Hematopoietic multipotent progenitor cell treated with erythropoietin and hydrocortisone succinate and interleukin-3 and kit ligand, for 6 days (in vitro differentiated cells): Measurements from ENCODE around the gene CNTNAP2.
A peak's percentile ranks its signal among the peaks of the same experiment; 100 is the strongest.

ENCODE experiments used
- DNase-seq: peaks from one replicate; pipeline ENCODE4 v3.0.0-alpha.2; 2015

The CNTNAP2 gene

GRCh38 chr7:147904219-147904576 is 1787.6 kb downstream of the CNTNAP2 start:
- no peak for DNase-seq

DNA sequence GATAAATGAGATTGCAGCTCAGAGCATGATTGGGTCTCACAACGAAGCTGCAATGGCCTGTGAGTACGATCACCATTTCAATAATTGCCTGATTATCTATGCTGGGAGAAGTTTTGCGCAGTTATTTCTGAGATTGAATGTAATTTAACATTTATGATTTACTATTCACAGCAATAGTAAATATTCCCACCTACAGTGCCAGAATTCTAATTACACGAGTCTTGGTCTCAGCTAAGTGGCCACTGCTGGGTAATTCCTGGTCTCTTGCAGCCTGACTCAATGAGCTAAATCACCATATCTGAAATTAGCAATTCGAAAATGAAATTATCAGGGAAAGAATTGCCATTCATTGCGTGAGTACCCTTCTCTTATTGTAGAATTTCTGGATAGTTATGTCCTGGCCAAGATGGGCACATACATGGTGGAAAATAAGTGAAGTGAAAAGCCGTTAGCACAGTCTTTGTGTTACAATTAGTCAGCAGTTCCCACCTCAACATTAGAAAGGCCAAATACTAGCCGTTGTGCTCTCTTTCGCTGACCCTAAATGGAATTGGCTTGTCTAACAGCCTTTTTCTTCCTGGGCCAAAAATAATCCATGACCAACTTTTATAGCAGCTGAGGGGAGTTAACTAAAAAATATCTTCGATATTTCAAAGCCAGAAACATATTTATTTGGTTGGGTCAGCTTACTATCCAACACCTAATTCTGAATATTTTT is 1793.0 kb downstream of the CNTNAP2 start:
- DNase-seq: no peak

DNA sequence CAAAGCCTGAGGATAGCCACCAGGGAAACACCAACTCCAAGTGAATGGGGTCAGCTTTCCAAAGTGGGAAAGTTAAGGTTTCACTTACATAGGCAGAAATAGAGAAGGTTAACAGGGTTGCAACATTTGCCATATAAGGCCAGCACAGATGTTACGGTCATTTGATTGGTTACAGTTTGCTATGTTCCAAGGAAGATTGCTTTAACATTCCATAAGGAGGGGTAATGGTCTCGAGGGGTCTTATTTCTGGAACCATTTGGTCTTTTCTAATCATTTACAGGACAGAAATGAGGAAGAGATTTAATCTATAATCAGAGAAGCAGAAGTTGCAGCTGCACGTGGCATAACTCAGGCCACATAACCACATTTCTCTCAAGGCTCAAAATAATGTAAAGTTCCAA is 1794.6 kb downstream of the CNTNAP2 start:
- DNase-seq: peak; percentile 53

DNA sequence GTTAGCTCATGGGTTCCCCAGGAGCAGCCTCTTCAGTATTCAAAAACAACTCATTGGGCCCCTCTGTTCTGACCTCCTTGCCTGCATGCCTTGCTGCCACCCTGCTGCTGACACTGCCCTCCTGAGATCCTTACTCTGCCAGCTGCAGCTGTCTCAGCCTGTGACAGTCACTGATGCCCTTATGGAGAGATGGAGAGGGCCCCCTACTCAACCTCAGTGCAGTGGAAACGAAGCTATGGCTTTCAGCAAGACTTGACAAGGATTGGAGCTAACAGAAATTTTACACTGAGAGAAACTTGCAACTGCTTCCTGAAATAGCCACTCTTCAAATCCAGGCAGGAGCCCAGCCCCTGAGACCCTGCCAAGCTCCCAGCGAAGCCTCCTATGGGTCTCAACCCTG is 1795.7 kb downstream of the CNTNAP2 start:
- no peak for DNase-seq

DNA sequence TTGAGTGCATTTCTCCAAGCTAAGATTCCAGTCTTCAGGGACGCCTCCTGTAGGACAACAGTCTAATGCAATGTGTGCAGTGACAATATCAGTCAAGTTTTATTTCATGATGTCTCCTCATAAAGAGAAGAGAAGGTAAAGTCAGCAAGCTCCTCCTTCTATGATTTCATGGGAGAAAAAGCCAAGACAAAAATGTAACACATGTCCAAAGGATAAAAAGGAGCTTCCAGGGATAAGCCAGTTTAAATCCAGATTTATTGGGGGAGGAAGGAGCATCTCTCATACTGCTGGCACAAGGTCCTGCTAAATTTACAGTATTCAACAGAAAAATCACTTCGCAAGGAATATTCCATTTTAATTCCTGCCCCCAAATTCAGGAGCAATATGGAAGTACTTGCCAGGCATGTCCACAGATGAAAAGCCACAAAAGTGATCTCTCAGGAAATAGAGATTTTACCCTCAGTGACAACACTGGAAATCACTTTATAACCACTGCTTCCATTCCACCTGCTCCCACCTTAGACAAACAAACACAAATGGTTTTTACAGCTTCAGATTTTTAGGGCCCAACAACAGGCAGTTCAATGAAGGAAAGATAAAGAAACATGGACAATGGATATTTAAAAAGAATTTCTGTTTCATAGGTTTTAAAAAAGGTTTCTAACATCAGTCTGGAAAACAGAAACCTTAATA is 1796.5 kb downstream of the CNTNAP2 start:
- no peak for DNase-seq

GRCh38 chr7:147915781-147916180 is 1799.2 kb downstream of the CNTNAP2 start:
- DNase-seq: no peak

DNA sequence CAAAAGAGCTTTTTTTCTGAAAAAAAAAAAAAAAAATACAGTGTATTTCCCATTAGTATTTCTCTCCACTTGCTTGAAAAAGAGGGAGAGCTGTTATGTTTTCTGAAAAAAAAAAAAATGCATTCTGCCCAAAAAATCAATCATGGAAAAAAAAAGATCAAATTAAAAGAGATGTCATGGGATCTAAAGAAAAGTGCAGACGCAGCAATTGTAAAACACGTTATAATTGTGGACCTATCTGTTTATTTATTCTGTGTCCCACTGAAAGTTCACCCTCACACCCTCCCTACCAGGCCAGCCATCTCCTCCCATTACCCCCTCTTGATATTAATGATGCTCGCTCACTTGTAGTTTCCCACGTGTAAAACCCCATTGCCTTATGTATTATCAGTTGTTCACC is 1800.0 kb downstream of the CNTNAP2 start:
- DNase-seq: no peak

DNA sequence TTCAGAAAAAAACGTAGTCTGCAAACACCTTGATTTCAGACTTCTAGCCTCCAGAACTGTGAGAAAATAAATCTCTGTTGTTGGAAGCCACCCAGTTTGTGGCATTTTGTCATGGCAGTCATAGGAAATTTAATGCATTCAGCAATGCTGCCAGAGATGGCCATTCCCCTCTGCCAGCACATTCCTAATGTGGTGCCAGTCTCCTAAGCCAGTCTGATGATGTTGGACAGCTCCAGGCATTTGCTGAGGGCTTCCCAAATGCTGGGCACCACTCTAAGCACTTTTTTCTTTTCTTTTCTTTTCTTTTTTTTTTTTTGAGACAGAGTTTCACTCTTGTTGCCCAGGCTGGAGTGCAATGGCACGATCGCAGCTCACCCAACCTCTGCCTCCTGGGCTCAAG is 1807.2 kb downstream of the CNTNAP2 start:
- no peak for DNase-seq

GRCh38 chr7:147937428-147937827 is 1820.8 kb downstream of the CNTNAP2 start:
- DNase-seq: no peak

- no peak for DNase-seq
These were observed 1824.8 kb downstream of the CNTNAP2 start for GRCh38 chr7:147941381-147941780.

GRCh38 chr7:147944321-147944720 is 1827.7 kb downstream of the CNTNAP2 start:
- DNase-seq: no peak

GRCh38 chr7:147952918-147953317 is 1836.3 kb downstream of the CNTNAP2 start:
- no peak for DNase-seq

DNA sequence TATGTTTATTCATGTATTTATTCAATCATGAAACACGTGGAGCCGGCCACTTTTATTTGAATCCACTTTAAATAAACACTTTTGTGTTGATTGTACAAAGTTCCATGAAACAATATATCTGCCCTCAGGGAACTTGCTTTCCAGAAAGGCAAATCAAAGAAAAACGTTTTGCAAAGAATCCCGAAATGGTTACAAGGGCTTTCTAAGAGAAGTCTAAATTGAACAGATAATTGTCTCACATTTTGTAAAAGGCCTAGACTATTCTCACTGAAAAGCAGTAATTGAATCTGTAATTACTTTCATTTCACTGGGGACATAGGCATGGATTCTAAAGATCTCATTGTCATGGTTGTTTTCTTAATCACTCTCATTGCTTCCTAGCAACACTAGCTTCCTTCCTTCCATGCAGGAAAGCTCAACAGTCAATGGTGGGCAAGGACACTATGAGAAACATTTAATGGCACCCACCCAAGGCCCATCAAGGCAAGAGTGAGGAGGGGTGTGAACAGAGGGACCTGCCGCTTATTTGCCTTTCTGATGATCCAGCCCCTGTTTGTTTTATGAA is 1851.5 kb downstream of the CNTNAP2 start:
- no peak for DNase-seq

- DNase-seq: no peak
These were observed 1855.1 kb downstream of the CNTNAP2 start for GRCh38 chr7:147971606-147972110.

GRCh38 chr7:147978201-147978600 is 1861.6 kb downstream of the CNTNAP2 start:
- no peak for DNase-seq

DNA sequence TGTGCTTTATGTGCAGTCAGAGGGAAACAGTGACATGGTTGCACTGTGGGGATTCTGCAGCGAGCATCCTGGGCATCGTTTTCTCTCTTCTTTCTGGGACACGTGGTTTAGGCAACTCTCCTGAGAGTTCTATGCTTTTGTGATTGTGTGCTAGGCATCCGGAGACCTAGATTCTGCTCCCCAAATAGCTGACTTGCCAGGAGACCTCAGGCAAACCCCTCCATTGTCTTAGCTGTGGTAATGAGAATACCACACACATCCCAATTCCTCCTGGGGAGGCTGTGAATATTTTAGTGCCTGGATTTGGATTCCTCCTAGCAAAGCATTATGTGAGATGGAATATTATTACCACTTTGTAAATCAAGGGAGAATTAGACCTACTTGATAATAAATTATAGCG is 1862.0 kb downstream of the CNTNAP2 start:
- DNase-seq: no peak

GRCh38 chr7:147980826-147981813 is 1864.5 kb downstream of the CNTNAP2 start:
- no peak for DNase-seq

DNA sequence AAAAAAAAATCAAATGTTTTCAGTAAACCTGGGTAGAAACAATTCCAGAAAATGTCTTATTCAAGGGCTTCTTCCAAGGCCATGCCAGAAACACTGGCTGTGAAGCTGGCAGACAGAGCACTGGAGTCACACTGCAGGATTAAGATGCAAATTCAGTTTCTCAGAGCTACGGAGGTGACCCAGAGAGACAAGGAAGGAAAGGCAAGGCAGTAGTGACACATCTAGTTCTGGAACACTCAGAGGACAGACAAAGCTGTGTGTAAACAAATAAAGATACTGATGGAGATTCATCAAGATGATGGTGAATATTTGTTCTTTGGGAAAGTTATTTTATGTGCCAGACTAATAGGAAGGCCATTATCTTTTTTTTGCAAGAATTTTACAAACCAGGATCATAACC is 1865.7 kb downstream of the CNTNAP2 start:
- no peak for DNase-seq

DNA sequence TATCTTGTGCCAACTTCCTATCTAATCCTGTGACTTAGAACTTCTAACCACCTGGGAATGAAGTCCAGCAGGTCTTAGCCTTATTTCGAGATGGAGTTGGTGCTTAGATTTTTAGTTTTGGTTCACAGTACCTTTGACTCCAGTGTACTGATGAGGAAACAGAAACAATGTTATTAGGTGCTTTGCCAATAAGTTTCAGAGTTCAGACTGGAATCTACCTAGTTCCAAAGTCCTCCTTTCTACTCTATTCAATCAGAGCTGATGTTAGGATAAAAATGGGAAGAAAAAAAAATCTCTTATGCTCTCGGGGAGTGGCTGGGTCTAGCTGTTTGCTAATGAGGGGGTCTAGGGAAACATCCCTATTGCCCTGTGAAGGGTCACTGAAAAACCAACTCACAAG is 1867.7 kb downstream of the CNTNAP2 start:
- DNase-seq: no peak

GRCh38 chr7:147990079-147990478 is 1873.5 kb downstream of the CNTNAP2 start:
- DNase-seq: no peak

DNA sequence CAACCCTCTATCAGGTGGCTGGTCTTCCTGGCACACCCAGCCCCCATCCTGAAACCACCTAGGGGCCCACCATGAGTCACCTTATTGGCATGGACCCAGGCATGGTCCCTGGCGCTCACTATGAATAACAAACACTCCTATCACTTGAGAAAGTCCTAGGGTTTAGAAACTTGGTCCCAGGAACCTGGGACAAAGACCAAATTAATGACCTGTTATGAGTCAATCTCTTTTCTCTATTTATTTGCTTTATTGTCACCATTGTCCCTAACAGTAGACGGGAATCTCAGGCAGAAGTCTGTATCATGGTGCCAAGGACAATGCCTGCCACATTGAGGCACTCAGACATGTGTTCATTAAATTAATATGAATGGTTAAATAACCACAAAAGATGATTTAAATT is 1874.3 kb downstream of the CNTNAP2 start:
- DNase-seq: no peak

DNA sequence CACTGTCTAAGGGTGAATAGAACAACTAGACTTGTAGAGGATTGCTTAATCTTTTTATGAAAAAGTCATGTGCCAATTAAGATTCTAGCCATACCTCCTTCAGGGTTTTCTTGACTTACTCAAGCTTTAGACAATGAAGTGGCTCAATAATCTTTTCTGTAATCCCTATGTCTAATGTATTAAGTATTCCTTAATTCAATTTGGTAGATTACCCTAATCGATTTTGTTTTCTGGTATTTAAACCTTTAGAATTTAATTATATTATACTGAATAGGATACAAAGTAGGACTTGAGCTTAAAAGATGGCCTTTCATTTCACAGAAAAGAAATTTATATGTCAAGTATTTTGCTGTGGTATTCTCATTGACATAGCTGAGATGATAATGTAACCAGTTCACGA is 1876.1 kb downstream of the CNTNAP2 start:
- DNase-seq: no peak

DNA sequence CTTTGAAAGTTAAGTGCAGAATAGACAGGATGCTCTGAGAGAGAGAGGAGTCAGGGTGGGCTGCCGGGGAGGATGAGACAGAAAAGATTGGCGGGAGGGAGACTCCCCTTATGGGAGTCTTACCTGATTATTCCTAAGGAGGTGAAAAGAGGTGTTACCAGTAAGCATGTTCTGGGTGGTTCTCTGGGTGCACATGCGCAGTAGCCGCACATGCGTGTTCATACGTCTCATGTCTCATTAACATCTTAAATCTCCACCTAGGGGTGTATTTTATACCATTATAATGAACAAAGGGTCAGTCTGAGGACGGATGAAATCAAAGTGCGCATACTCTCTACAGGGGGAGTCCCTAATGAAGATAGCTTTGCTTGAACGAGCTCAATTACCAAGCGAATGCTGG is 1881.0 kb downstream of the CNTNAP2 start:
- DNase-seq: no peak
